Measurements from ENCODE around the gene ADAM22.

ADAM22 gene

DNA sequence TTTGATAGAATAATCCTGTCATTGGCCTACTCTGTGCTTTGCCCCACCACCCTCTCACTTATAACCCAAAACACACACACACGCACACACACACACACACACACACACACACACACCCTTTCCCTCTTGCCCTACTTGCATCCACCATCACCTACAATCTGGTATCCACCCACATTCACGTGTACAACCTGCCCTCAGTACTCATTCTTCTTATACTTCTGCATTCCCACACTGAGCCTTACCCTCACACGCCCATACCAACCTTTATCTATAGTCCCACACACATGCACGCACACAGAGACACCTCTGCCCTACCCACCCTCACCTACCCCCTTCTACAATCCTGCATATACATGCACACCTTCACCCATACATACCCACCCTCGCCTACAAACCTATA, 296.6 kb downstream of the ADAM22 start:
- DNase-seq (ENCODE audit: low read depth): no peak
- no peak for TF ChIP-seq POLR2A (IDR thresholded peaks at IDR 0.05; ENCODE audit: extremely low read depth, insufficient read length)
- TF ChIP-seq, protein P1, sequence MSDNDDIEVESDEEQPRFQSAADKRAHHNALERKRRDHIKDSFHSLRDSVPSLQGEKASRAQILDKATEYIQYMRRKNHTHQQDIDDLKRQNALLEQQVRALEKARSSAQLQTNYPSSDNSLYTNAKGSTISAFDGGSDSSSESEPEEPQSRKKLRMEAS (IDR thresholded peaks at IDR 0.05; ENCODE audit: low read depth, low read length): no peak
- TF ChIP-seq, protein P2, sequence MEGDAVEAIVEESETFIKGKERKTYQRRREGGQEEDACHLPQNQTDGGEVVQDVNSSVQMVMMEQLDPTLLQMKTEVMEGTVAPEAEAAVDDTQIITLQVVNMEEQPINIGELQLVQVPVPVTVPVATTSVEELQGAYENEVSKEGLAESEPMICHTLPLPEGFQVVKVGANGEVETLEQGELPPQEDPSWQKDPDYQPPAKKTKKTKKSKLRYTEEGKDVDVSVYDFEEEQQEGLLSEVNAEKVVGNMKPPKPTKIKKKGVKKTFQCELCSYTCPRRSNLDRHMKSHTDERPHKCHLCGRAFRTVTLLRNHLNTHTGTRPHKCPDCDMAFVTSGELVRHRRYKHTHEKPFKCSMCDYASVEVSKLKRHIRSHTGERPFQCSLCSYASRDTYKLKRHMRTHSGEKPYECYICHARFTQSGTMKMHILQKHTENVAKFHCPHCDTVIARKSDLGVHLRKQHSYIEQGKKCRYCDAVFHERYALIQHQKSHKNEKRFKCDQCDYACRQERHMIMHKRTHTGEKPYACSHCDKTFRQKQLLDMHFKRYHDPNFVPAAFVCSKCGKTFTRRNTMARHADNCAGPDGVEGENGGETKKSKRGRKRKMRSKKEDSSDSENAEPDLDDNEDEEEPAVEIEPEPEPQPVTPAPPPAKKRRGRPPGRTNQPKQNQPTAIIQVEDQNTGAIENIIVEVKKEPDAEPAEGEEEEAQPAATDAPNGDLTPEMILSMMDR (IDR thresholded peaks at IDR 0.05; ENCODE audit: low read depth, low read length): no peak
- no peak overlapping the region for H3K4me3 ChIP-seq (ENCODE audit: low read depth, low read length)

DNA sequence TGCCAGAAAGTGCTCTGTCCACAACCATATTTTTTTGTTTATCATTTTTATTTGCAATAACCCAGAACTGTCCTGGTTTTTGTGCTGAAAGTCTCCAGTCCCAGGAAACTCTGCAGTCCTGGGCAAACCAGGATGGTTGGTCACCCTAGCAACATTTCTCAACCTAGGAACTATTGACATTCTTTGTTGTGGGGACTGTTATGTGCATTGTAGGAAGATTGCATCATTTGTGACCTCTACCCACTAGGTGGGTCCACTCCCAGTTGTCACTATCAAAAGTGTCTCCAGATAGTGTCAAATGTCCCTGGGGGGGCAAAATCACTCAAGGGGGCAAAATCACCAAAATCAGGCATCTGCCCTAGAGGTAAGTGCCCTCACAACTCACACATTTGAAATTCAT, 299.8 kb downstream of the ADAM22 start:
- no peak for DNase-seq (ENCODE audit: low read depth)
- H3K4me3 ChIP-seq (ENCODE audit: low read depth, low read length): no peak overlapping the region
- TF ChIP-seq POLR2A (IDR thresholded peaks at IDR 0.05; ENCODE audit: extremely low read depth, insufficient read length) (no peak), MYC (IDR thresholded peaks at IDR 0.05; ENCODE audit: low read depth, low read length) (no peak)
- TF ChIP-seq, protein P1 (IDR thresholded peaks at IDR 0.05; ENCODE audit: low read depth, low read length): no peak
- TF ChIP-seq, protein P2 (IDR thresholded peaks at IDR 0.05; ENCODE audit: low read depth, low read length): no peak

DNA sequence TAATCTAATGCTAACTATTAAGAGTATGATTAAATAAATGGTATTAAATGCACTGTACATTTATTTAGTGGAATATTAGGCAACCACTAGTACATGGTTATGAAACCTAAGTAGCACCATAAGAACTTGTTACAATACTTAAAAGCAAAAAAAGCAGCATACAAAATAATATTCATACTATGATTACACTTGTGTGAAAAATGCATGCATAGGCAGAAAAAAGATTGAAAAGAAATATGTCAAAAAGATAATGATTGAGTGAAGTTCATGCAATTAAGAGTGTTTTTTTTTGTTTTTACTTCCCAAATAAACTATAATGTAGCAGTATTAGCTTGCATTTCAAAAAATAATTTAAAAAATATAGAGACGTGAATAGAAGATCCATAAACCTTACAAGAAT, 305.8 kb downstream of the ADAM22 start:
- DNase-seq (ENCODE audit: low read depth): no peak
- H3K4me3 ChIP-seq (ENCODE audit: low read depth, low read length): no peak overlapping the region
- TF ChIP-seq, protein P2 (IDR thresholded peaks at IDR 0.05; ENCODE audit: low read depth, low read length): no peak
- TF ChIP-seq POLR2A (IDR thresholded peaks at IDR 0.05; ENCODE audit: extremely low read depth, insufficient read length) (no peak), MYC (IDR thresholded peaks at IDR 0.05; ENCODE audit: low read depth, low read length) (no peak)
- TF ChIP-seq, protein P1 (IDR thresholded peaks at IDR 0.05; ENCODE audit: low read depth, low read length): no peak

DNA sequence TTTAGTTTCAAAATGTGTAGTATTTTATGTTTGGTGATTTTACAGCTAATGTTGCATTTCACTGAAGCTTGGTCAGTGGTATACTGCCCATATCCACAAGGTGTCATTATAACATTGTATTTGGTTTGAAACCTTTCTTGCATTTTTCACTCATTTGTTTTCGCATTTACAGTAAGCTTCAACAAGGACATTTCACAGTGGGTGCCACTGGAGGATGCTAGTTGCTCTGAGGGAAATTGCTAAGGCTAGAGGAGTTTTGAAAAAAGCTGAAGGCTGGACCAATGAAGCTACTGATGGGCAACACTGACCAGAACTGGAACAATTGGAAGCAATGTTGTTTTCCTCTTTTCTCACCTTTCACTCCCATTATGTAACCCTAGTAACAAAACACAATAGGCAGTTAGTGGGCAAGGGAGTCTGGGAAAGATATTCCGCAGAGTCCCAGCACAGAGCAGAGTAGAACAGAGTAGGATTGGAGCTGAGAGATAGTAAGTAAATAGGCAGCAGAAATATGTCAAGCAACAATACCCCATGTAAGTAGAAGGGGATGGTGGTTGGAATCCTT, 309.4 kb downstream of the ADAM22 start:
- TF ChIP-seq MYC (IDR thresholded peaks at IDR 0.05; ENCODE audit: low read depth, low read length) (no peak), POLR2A (IDR thresholded peaks at IDR 0.05; ENCODE audit: extremely low read depth, insufficient read length) (no peak)
- TF ChIP-seq, protein P2 (IDR thresholded peaks at IDR 0.05; ENCODE audit: low read depth, low read length): peak; percentile 64
- TF ChIP-seq, protein P1 (IDR thresholded peaks at IDR 0.05; ENCODE audit: low read depth, low read length): no peak
- DNase-seq (ENCODE audit: low read depth): peak; percentile 56
- H3K4me3 ChIP-seq (ENCODE audit: low read depth, low read length): no peak overlapping the region

DNA sequence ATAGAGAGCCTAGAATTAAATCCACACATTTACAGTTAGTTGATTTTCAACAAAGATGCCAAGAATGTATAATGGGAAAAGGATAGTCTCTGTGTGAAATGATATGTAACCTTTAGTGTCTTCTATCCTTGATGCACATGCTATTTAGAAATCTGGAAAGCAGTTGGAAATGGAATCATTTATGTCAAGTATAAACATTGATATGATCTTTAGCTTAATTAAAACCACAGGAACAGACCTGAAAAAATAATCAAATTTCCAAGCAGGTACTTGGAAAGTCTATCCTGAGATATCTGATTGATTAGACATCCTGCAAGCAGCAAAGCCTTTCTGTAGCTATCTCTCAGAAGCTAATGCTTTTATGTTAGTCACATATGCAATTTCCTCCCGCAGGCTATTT, 310.2 kb downstream of the ADAM22 start:
- H3K4me3 ChIP-seq (ENCODE audit: low read depth, low read length): no peak overlapping the region
- TF ChIP-seq, protein P2 (IDR thresholded peaks at IDR 0.05; ENCODE audit: low read depth, low read length): no peak
- TF ChIP-seq MYC (IDR thresholded peaks at IDR 0.05; ENCODE audit: low read depth, low read length) (no peak), POLR2A (IDR thresholded peaks at IDR 0.05; ENCODE audit: extremely low read depth, insufficient read length) (no peak)
- TF ChIP-seq, protein P1 (IDR thresholded peaks at IDR 0.05; ENCODE audit: low read depth, low read length): no peak
- DNase-seq (ENCODE audit: low read depth): no peak

All from NB4 (cell line).